Gastrocnemius medialis (tissue), 4 donors: ENCODE measurements around the gene ABR. TPM values are rescaled to one million over a fixed set of nuclear protein-coding genes. Genes with fewer than 3 reads are reported as not detected.

Source experiments
- ATAC-seq, 2 donors: fragments of 150-250 bp; one replicate each; pipeline ENCODE4 v1.9.1; 2016
- DNase-seq, 2 donors: peaks; one replicate each; pipeline ENCODE4 v3.0.0-alpha.2; 2019
- H3K27ac ChIP-seq, 4 donors: fragments of 200-600 bp; sonication (generic); 1 replicate in 1 of 4; 2 replicates in 3 of 4; pipeline ENCODE4 v1.5.1; 2016 to 2018; ENCODE audit warnings: mild to moderate bottlenecking in 2 of 4, moderate library complexity in 1 of 4
- H3K27me3 ChIP-seq, 3 donors: fragments of 200-600 bp; sonication (generic) in 2 of 3; 1 replicate in 1 of 3; 2 replicates in 2 of 3; pipeline versions ENCODE4 v1.5.1 to v1.6.0; 2016 to 2019; ENCODE audit warnings: mild to moderate bottlenecking in 1 of 3, moderate library complexity in 1 of 3
- H3K36me3 ChIP-seq, 2 donors: fragments of 200-600 bp; sonication (generic) in 1 of 2; one replicate each; pipeline ENCODE4 v1.5.1; 2017 to 2018
- H3K4me1 ChIP-seq, 2 donors: fragments of 200-600 bp; sonication (generic) in 1 of 2; one replicate each; pipeline ENCODE4 v1.5.1; 2016 to 2017; ENCODE audit warnings: mild to moderate bottlenecking in 2 of 2
- H3K4me3 ChIP-seq, 4 donors: fragments of 200-600 bp; sonication (generic) in 3 of 4; 1 replicate in 1 of 4; 2 replicates in 3 of 4; pipeline ENCODE4 v1.5.1; 2016 to 2019; ENCODE audit warnings: mild to moderate bottlenecking in 2 of 4
- H3K9me3 ChIP-seq, 3 donors: fragments of 200-600 bp; sonication (generic) in 2 of 3; 1 replicate in 1 of 3; 2 replicates in 2 of 3; pipeline ENCODE4 v1.5.1; 2016 to 2019
- POLR2A ChIP-seq, 2 donors: fragments of 450-650 bp; IDR thresholded peaks; one replicate each; pipeline ENCODE4 v1.6.1; 2017; ENCODE audit warnings: antibody characterized with exemption in 2 of 2, mild to moderate bottlenecking in 2 of 2, moderate library complexity in 2 of 2
- in situ Hi-C, 4 donors: fragments of 200-750 bp; cut with MboI; loops; one replicate each; pipeline versions ENCODE4 v1.15.0 to v1.8.0; 2017; ENCODE audit warnings: low sequenced_read_pairs in 4 of 4
- intact Hi-C: fragments of 100-400 bp; cut with DNase I; formaldehyde crosslinking; loops from one replicate; pipeline ENCODE4 v1.15.1; 2023; ENCODE audit warnings: low total_unique reads
- total RNA-seq, 4 donors: library from RNA; depleted of rRNA; stranded (reverse); fragments of >200 nt; gene quantifications; one replicate each; pipeline versions ENCODE4 v1.1.0 to v1.2.3, GENCODE V29; 2016
- TF ChIP-seq, protein P1 (sequence below), 5 experiments: fragments of 450-650 bp in 3 of 5; fragments of 200-600 bp in 2 of 5; sonication (generic) in 2 of 5; IDR thresholded peaks in 4 of 5; conservative IDR thresholded peaks in 1 of 5; 1 replicate in 4 of 5; 2 replicates in 1 of 5; pipeline ENCODE4 v1.5.1; 2016 to 2019; ENCODE audit warnings: antibody characterized with exemption in 5 of 5, mild to moderate bottlenecking in 3 of 5, moderate library complexity in 3 of 5

ABR gene
- total RNA-seq, 4 donors from 2014 or later = 9.7 to 15.4 (median 12.8) TPM

DNA sequence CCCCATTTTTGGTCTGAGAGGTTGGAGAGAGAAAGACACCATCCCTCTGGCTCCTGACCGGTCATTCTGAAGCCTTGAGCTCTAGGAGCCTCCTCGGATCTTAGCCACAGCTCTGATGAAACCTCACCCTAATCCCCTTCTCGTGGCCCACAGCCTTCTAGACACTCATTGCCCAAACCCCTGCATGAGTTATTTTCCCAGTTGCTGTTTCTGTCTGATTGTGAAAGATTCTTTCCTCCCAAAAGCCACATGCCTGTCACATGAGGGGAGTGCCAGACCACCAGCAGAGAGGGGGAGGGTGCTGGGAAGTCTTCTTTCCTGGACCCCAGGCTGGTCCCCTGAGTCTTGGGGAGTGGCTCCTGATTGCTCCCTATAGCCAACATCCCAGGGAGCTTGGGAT is 17.6 kb upstream of the ABR start:
- ATAC-seq (peak; percentile 51 to 55), DNase-seq (peak; percentile 26 to 28)
- H3K36me3 ChIP-seq = no peaks in the 10 kb centered on the region
- H3K9me3 ChIP-seq = no peaks in the 10 kb centered on the region
- H3K27ac ChIP-seq = peak overlapping the region in 3 of 4 donors; percentile 46 to 58 (median 49)
- in situ Hi-C loops = no loop called here
- intact Hi-C loops = no loop called here
- TF ChIP-seq, protein P1, sequence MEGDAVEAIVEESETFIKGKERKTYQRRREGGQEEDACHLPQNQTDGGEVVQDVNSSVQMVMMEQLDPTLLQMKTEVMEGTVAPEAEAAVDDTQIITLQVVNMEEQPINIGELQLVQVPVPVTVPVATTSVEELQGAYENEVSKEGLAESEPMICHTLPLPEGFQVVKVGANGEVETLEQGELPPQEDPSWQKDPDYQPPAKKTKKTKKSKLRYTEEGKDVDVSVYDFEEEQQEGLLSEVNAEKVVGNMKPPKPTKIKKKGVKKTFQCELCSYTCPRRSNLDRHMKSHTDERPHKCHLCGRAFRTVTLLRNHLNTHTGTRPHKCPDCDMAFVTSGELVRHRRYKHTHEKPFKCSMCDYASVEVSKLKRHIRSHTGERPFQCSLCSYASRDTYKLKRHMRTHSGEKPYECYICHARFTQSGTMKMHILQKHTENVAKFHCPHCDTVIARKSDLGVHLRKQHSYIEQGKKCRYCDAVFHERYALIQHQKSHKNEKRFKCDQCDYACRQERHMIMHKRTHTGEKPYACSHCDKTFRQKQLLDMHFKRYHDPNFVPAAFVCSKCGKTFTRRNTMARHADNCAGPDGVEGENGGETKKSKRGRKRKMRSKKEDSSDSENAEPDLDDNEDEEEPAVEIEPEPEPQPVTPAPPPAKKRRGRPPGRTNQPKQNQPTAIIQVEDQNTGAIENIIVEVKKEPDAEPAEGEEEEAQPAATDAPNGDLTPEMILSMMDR (IDR thresholded peaks at IDR 0.05 in 4 of 5, conservative IDR thresholded peaks at IDR 0.05 in 1 of 5) = no peak
- no peak for TF ChIP-seq POLR2A (IDR thresholded peaks at IDR 0.05)
- H3K4me3 ChIP-seq = no peak overlapping the region
- H3K27me3 ChIP-seq = peaks cover 0 to 2% (median 0%) of the 10 kb centered on the region in 3 donors
- no peaks in the 10 kb centered on the region for H3K4me1 ChIP-seq

DNA sequence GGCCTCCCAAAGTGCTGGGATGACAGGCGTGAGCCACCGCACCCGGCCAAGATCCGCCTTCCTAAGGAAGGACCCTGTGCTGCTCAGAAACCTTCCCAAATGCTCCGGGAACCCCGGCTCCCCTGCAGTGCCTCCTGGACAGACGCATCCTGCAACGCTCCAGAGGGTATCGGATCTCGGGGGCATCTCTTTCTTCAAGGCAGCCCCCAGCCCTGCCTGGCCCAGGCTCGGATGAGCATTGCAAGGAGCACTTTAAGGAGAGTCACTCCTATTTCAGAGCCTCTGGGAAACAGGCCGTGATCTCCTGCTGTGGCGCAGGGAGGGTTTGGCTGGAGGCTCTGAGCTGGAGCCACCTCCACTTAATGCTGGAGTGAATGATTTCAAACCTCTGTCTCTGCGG is 17.2 kb upstream of the ABR start:
- no peak for DNase-seq
- intact Hi-C loops (no loop called here), in situ Hi-C loops (no loop called here)
- H3K27ac ChIP-seq = no peak overlapping the region
- no peak for TF ChIP-seq POLR2A (IDR thresholded peaks at IDR 0.05)
- TF ChIP-seq, protein P1 (IDR thresholded peaks at IDR 0.05 in 4 of 5, conservative IDR thresholded peaks at IDR 0.05 in 1 of 5) = no peak
- no peak for ATAC-seq
- H3K9me3 ChIP-seq = no peaks in the 10 kb centered on the region
- peaks cover 0 to 2% (median 0%) of the 10 kb centered on the region in 3 donors for H3K27me3 ChIP-seq
- no peak overlapping the region for H3K4me3 ChIP-seq
- no peaks in the 10 kb centered on the region for H3K4me1 ChIP-seq
- H3K36me3 ChIP-seq = no peaks in the 10 kb centered on the region

DNA sequence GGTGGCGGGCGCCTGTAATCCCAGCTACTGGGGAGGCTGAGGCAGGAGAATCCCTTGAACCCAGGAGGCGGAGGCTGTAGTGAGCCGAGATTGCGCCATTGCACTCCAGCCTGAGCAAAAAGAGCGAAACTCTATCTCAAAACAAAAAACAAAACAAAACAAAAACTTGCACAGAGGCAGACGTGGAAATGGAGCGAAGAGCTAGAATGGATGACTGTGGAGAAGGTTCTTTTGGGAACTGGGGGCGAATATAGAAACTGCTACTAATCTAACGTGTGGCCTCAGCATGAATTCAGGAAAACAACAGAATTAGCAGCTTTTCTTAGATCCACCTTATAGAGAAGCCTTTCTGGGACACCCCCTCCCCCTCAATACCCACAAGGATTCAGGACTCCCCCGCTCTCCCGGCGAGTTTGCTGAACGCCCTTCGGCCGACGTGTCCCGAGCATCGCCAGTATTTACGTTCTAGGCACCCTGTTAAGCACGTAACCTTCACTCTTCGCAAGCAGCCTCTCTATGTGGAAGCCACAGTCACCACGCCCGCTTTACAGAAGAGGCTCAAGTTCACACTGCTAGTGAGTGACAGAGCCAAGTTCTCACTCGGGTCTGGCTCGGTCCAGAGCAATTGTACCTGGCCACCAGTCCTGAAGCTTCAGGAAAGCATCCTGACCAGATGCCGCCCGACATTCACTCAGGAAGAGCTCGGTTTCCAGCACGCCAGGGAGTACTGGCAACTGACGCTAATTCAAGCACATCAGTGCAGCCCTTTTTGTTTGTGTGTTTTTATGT is 13.3 kb upstream of the ABR start:
- intact Hi-C loops = no loop called here
- DNase-seq = no peak
- in situ Hi-C loops = no loop called here

DNA sequence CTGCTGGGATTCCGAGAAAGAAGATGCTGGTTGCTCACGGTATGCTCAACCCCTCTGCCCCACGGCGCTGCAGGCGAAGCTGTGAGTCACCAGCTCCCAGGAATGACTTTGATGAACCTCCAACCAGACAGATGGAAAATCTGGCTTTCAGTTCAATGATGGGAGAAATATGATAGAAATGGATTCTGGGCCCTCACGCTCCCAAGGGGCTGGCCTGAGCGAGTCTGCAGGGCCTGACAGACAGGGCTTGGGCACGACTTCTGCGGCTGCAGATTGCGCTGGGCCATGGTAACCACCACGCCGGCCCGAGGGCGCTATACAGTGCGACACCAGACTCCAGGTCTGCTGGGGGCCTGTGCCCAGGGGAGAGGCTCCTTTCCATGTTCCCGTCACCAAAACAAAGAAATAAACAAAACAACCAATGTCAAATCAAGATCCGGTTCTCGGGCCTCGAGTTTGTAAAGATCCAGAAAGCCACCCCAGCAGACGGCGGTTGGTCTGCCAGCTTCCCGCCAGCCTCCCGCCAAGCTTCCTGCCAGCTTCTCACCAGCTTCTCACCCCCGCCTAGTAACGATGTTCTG is 11.1 kb upstream of the ABR start:
- Histone ChIP-seq H3K9me3 (no peaks in the 10 kb centered on the region), H3K4me3 (no peak overlapping the region), H3K36me3 (no peaks in the 10 kb centered on the region), H3K4me1 (peaks cover 22 to 28% of the 10 kb centered on the region in 2 donors), H3K27ac (no peak overlapping the region), H3K27me3 (peaks cover 0 to 10% (median 0%) of the 10 kb centered on the region in 3 donors)
- TF ChIP-seq, protein P1 (IDR thresholded peaks at IDR 0.05 in 4 of 5, conservative IDR thresholded peaks at IDR 0.05 in 1 of 5) = no peak
- no peak for TF ChIP-seq POLR2A (IDR thresholded peaks at IDR 0.05)
- intact Hi-C loops (no loop called here), in situ Hi-C loops (no loop called here)
- DNase-seq (no peak), ATAC-seq (no peak)

More for the DNA sequence above, 13.3 kb upstream of the ABR start:
- no peak for ATAC-seq
- H3K9me3 ChIP-seq = no peaks in the 10 kb centered on the region
- H3K27me3 ChIP-seq = peaks cover 0 to 10% (median 0%) of the 10 kb centered on the region in 3 donors
- no peak overlapping the region for H3K27ac ChIP-seq
- peaks cover 11 to 14% of the 10 kb centered on the region in 2 donors for H3K4me1 ChIP-seq
- TF ChIP-seq POLR2A (IDR thresholded peaks at IDR 0.05) = no peak
- TF ChIP-seq, protein P1 (IDR thresholded peaks at IDR 0.05 in 4 of 5, conservative IDR thresholded peaks at IDR 0.05 in 1 of 5) = no peak
- H3K36me3 ChIP-seq = no peaks in the 10 kb centered on the region
- H3K4me3 ChIP-seq = no peak overlapping the region
